ENCODE data around the gene TAF11L8.
"Not testable (repeated sequence)": the region's sequence is repeated elsewhere in the genome, so short reads cannot be mapped to it uniquely, and the experiment has no call there.

Gene TAF11L8

GRCh38 chr5:17590860-17591259 lies at the start of gene TAF11L8:
Gene TAF11L8 (minus strand): TSS chr5:17590960.
- DNase-seq (ENCODE audit: low read depth): not testable (repeated sequence)

GRCh38 chr5:17634160-17634559 lies 43.4 kb upstream of the TAF11L8 start, which contains the start of gene TAF11L14:
Gene TAF11L14 (plus strand): TSS chr5:17634460.
- DNase-seq (ENCODE audit: low read depth): no peak

- not testable (repeated sequence) for DNase-seq (ENCODE audit: low read depth)
Observed at GRCh38 chr5:17631788-17632187, 41.0 kb upstream of the TAF11L8 start, which contains the start of gene TAF11L13. Gene TAF11L13 (plus strand): TSS chr5:17632088.

- no peak for DNase-seq (ENCODE audit: low read depth)
Observed at GRCh38 chr5:17625686-17626085, 34.9 kb upstream of the TAF11L8 start.

- no peak for DNase-seq (ENCODE audit: low read depth)
Observed at GRCh38 chr5:17620627-17621026, 29.9 kb upstream of the TAF11L8 start.

GRCh38 chr5:17619354-17619753 lies 28.6 kb upstream of the TAF11L8 start:
- no peak for DNase-seq (ENCODE audit: low read depth)

- DNase-seq (ENCODE audit: low read depth): no peak
Observed at GRCh38 chr5:17614872-17615605, 24.3 kb upstream of the TAF11L8 start.

GRCh38 chr5:17610092-17610491 lies 19.3 kb upstream of the TAF11L8 start, which contains the start of gene TAF11L12:
Gene TAF11L12 (plus strand): TSS chr5:17610392.
- not testable (repeated sequence) for DNase-seq (ENCODE audit: low read depth)

- not testable (repeated sequence) for DNase-seq (ENCODE audit: low read depth)
Observed at GRCh38 chr5:17607461-17607860, 16.7 kb upstream of the TAF11L8 start.

- DNase-seq (ENCODE audit: low read depth): no peak
Observed at GRCh38 chr5:17604951-17605350, 14.2 kb upstream of the TAF11L8 start.

GRCh38 chr5:17603880-17604279 lies 13.1 kb upstream of the TAF11L8 start, which contains the start of gene TAF11L11:
Gene TAF11L11 (plus strand): TSS chr5:17604183.
- DNase-seq (ENCODE audit: low read depth): not testable (repeated sequence)

GRCh38 chr5:17597728-17598127 lies 7.0 kb upstream of the TAF11L8 start, which contains the start of gene TAF11L10:
Gene TAF11L10 (minus strand): TSS chr5:17597828.
- DNase-seq (ENCODE audit: low read depth): not testable (repeated sequence)

GRCh38 chr5:17594255-17594654 lies 3.5 kb upstream of the TAF11L8 start, which contains the start of gene TAF11L9:
Gene TAF11L9 (minus strand): TSS chr5:17594394.
- DNase-seq (ENCODE audit: low read depth): not testable (repeated sequence)

- DNase-seq (ENCODE audit: low read depth): not testable (repeated sequence)
Observed at GRCh38 chr5:17585658-17586057, 5.1 kb downstream of the TAF11L8 start, which contains the start of gene TAF11L7. Gene TAF11L7 (minus strand): TSS chr5:17585758.
